Colonic mucosa (tissue), 4 donors: ENCODE data around the gene KCNJ5. TPM values are rescaled to one million over a fixed set of nuclear protein-coding genes. Genes with fewer than 3 reads are reported as not detected.

Experiments used
- DNase-seq: peaks from one replicate; pipeline ENCODE4 v3.0.0-alpha.2; 2020
- H3K27ac ChIP-seq: fragments of 200-600 bp; one replicate; pipeline ENCODE4 v1.8.0; 2021
- H3K27me3 ChIP-seq: fragments of 200-600 bp; one replicate; pipeline ENCODE4 v1.8.0; 2021
- H3K36me3 ChIP-seq: fragments of 200-600 bp; one replicate; pipeline ENCODE4 v1.8.0; 2021
- H3K4me1 ChIP-seq: fragments of 200-600 bp; one replicate; pipeline ENCODE4 v1.8.0; 2021; ENCODE audit warnings: mild to moderate bottlenecking
- H3K4me3 ChIP-seq: fragments of 200-600 bp; one replicate; pipeline ENCODE4 v1.8.0; 2021
- H3K9ac ChIP-seq, 2 donors: one replicate each; pipeline ENCODE4 v1.7.0; 2013; ENCODE audit warnings: control low read depth in 2 of 2, low read depth in 2 of 2, low read length in 2 of 2
- H3K9me3 ChIP-seq: fragments of 200-600 bp; one replicate; pipeline ENCODE4 v1.8.0; 2021
- CTCF ChIP-seq: fragments of 200-600 bp; IDR thresholded peaks from one replicate; pipeline ENCODE4 v1.8.0; 2022; ENCODE audit warnings: antibody characterized with exemption, mild to moderate bottlenecking
- intact Hi-C: fragments of 100-400 bp; cut with DNase I; formaldehyde crosslinking; loops from one replicate; pipeline ENCODE4 v1.14.1; 2022
- total RNA-seq, 2 donors: library from RNA; stranded (reverse); fragmentation: NEBNext Ultra II Directional in 1 of 2; extraction: Animal tissue kit (Norgen Biotek cat#: 25700) in 1 of 2; gene quantifications; one replicate each; pipeline ENCODE4 v1.2.1, GENCODE V29; 2021
- donor health status: healthy.
- donor health status: DM: no; HTN: no; CAD: no.
- donor health status: DM: no; HTN: no; CAD: no.

Gene KCNJ5
- total RNA-seq, 2 donors from 2014 or later, result 0.15 to 0.66 TPM

- no peaks in the 10 kb centered on the region for H3K27me3 ChIP-seq
- H3K4me3 ChIP-seq, result no peak overlapping the region
- H3K4me1 ChIP-seq, result no peaks in the 10 kb centered on the region
- no peaks in the 10 kb centered on the region for H3K36me3 ChIP-seq
- intact Hi-C loops, result no loop called here
- no peak for DNase-seq
- TF ChIP-seq CTCF, result no peak
- no peak overlapping the region for H3K27ac ChIP-seq
- no peaks in the 10 kb centered on the region for H3K9me3 ChIP-seq
- H3K9ac ChIP-seq, result no peak overlapping the region
These were observed 28.1 kb upstream of the KCNJ5 start for GRCh38 chr11:128862908-128863660.

GRCh38 chr11:128865490-128865889, 25.7 kb upstream of the KCNJ5 start:
- Histone ChIP-seq H3K4me1 (no peaks in the 10 kb centered on the region), H3K27ac (no peak overlapping the region), H3K36me3 (no peaks in the 10 kb centered on the region), H3K27me3 (no peaks in the 10 kb centered on the region), H3K9me3 (no peaks in the 10 kb centered on the region), H3K9ac (no peak overlapping the region), H3K4me3 (no peak overlapping the region)
- DNase-seq, result no peak
- TF ChIP-seq CTCF, result no peak
- intact Hi-C loops, result no loop called here

GRCh38 chr11:128867277-128867676, 23.9 kb upstream of the KCNJ5 start, which contains the start of gene KCNJ1:
TSS of gene KCNJ1 (minus strand) at chr11:128867296. CDS start at chr11:128840243, 27,053 bp downstream.
- Histone ChIP-seq H3K9me3 (no peaks in the 10 kb centered on the region), H3K4me3 (no peak within 1 kb of the TSS), H3K9ac (no peak within 1 kb of the TSS), H3K27me3 (no peaks in the 10 kb centered on the region), H3K36me3 (no peaks in the 10 kb centered on the region), H3K4me1 (no peaks in the 10 kb centered on the region), H3K27ac (no peak within 1 kb of the TSS)
- no peak for DNase-seq
- intact Hi-C loops, result no loop called here
- no peak for TF ChIP-seq CTCF

- Histone ChIP-seq H3K27ac (no peak overlapping the region), H3K27me3 (no peaks in the 10 kb centered on the region), H3K36me3 (no peaks in the 10 kb centered on the region), H3K4me3 (no peak overlapping the region), H3K4me1 (no peaks in the 10 kb centered on the region), H3K9ac (no peak overlapping the region), H3K9me3 (no peaks in the 10 kb centered on the region)
- intact Hi-C loops, result no loop called here
- DNase-seq, result no peak
- no peak for TF ChIP-seq CTCF
These were observed 22.1 kb upstream of the KCNJ5 start for GRCh38 chr11:128868841-128869671.

GRCh38 chr11:128871168-128871610, 20.0 kb upstream of the KCNJ5 start:
- Histone ChIP-seq H3K9ac (no peak overlapping the region), H3K27ac (no peak overlapping the region), H3K4me3 (no peak overlapping the region), H3K9me3 (no peaks in the 10 kb centered on the region), H3K36me3 (no peaks in the 10 kb centered on the region), H3K4me1 (no peaks in the 10 kb centered on the region), H3K27me3 (no peaks in the 10 kb centered on the region)
- intact Hi-C loops, result no loop called here
- DNase-seq, result no peak
- TF ChIP-seq CTCF, result no peak
